ENCODE data around the gene ENPP3. TPM values are rescaled to one million over a fixed set of nuclear protein-coding genes. Genes with fewer than 3 reads are reported as not detected.

ENPP3 gene
- total and polyA plus RNA-seq, 10 of the 15 experiments (the other 5 are each of a cell fraction or from before 2014, with no cell fraction given), result 0.01 TPM; not detected in 9

- no peak for TF ChIP-seq E2F8 (IDR thresholded peaks at IDR 0.05; ENCODE audit: low read depth, partially characterized antibody)
- TF ChIP-seq POLR2A (IDR thresholded peaks at IDR 0.05; ENCODE audit: low read depth, low read length), result no peak
- no peak for TF ChIP-seq FOXM1 (IDR thresholded peaks at IDR 0.05; ENCODE audit: low read depth, low read length)
- TF ChIP-seq MYB (IDR thresholded peaks at IDR 0.05; ENCODE audit: borderline replicate concordance, low read depth, low read length), result no peak
- TF ChIP-seq ZBTB4 (CRISPR knock-in tag; IDR thresholded peaks at IDR 0.05), result no peak
- TF ChIP-seq SREBF1 (IDR thresholded peaks at IDR 0.05; ENCODE audit: low read length), result no peak
Measured at GRCh38 chr6:131736003-131736596, 99.0 kb downstream of the ENPP3 start (continued).

GRCh38 chr6:131736811-131737210, 99.7 kb downstream of the ENPP3 start:
- 6% methylated on average over 1 of the region's 1 CpG for WGBS (ENCODE audit: insufficient coverage, insufficient replicate concordance, low lambda C conversion rate, missing lambda C conversion rate)
- no peak overlapping the region for H3K9ac ChIP-seq (ENCODE audit: control insufficient read depth, insufficient read depth, low read length)
- no peaks in the 10 kb centered on the region for H3K36me3 ChIP-seq (ENCODE audit: control insufficient read depth in 2 of 2, insufficient read depth in 2 of 2, low read length in 1 of 2)
- intact Hi-C loops (cut with micrococcal nuclease; ENCODE audit: unreplicated experiment) (no loop called here), in situ Hi-C loops (cut with MboI) (no loop called here)
- ChIA-PET RAD21 (ENCODE audit: unreplicated experiment) (no interaction called here), SMC1A (ENCODE audit: uncharacterized antibody, unreplicated experiment) (no interaction called here), CTCF (no interaction called here), POLR2A (no interaction called here)
- H3K27me3 ChIP-seq (replicated peaks in 1 of 2; ENCODE audit: control insufficient read depth in 2 of 2, insufficient read depth in 2 of 2, low read length in 1 of 2), result no peaks in the 10 kb centered on the region
- no peak overlapping the region for H3K27ac ChIP-seq (ENCODE audit: control insufficient read depth, insufficient read depth)
- no peaks in the 10 kb centered on the region for H3K79me2 ChIP-seq (ENCODE audit: control insufficient read depth, insufficient read depth, low read length)
- DNase-seq (ENCODE audit: low read depth, low spot score) (no peak), FAIRE-seq (no peak), ATAC-seq (no peak)
- no TSS peak for BruUV-seq (replicated peaks)
- no peaks in the 10 kb centered on the region for H3K4me1 ChIP-seq (ENCODE audit: control insufficient read depth, insufficient read depth, low read length)
- H3K4me3 ChIP-seq, result no peak overlapping the region
- no peaks in the 10 kb centered on the region for H4K20me1 ChIP-seq (ENCODE audit: control insufficient read depth, insufficient read depth)
- H3K4me2 ChIP-seq (ENCODE audit: control insufficient read depth, insufficient read depth), result no peak overlapping the region
- no peak overlapping the region for H2AFZ ChIP-seq (ENCODE audit: control insufficient read depth, low read depth, low read length)
- H3K9me3 ChIP-seq (replicated peaks; ENCODE audit: control insufficient read depth, insufficient read depth, low read length), result no peaks in the 10 kb centered on the region
- TF ChIP-seq RELB (IDR thresholded peaks at IDR 0.05; ENCODE audit: low read depth), result no peak
- no peak for TF ChIP-seq TCF3 (IDR thresholded peaks at IDR 0.05; ENCODE audit: borderline replicate concordance, insufficient read depth, low read depth, low read length)
- TF ChIP-seq DPF2 (IDR thresholded peaks at IDR 0.05), result no peak
- no peak for TF ChIP-seq SUPT20H (IDR thresholded peaks at IDR 0.05; ENCODE audit: borderline replicate concordance, control insufficient read depth, low read depth, low read length)
- TF ChIP-seq ZBTB4 (CRISPR knock-in tag; IDR thresholded peaks at IDR 0.05), result no peak
- TF ChIP-seq STAT3 (IDR thresholded peaks at IDR 0.05; ENCODE audit: low read depth, low read length), result no peak

Data from GM12878 (cell line).